HG03469 (cell line): ENCODE data around the gene PRELID3B.
"Not testable (repeated sequence)": the region's sequence is repeated elsewhere in the genome, so short reads cannot be mapped to it uniquely, and the experiment has no call there.

ENCODE experiments used
- ATAC-seq: cut with Tn5 transposase; IDR thresholded peaks from one replicate; pipeline ENCODE4 v1.9.1; 2021; ENCODE audit warnings: mild to moderate bottlenecking, moderate library complexity, moderate number of reproducible peaks; ENCODE audit not compliant: unreplicated experiment

The PRELID3B gene

DNA sequence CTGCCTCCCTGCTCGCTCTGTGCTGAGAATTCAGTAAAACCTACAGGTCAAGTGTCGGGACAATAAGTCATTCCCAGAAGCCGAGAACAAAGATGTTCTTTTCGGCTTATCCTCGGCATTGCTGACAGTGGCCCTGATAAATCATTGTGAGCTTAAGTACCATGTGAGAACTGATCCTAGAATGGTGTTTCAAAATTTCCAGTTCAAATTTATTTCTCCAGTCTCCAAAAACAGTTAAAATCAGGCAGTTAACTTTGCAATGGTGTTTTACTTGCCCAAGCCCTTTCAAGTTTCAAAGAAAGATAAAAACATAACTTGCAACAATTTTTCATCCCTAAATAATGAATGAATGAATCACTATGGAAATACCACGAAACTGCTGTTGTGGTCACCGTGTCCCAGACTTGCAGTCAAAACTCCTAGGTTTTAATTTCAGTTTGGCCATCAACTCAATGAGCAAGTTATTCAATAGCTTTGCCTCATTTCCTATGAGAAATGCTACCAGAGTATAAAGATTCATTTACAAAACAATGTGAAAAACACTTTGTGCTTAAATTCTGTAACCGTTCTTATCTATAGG is 14.8 kb downstream of the PRELID3B start:
- no peak for ATAC-seq

DNA sequence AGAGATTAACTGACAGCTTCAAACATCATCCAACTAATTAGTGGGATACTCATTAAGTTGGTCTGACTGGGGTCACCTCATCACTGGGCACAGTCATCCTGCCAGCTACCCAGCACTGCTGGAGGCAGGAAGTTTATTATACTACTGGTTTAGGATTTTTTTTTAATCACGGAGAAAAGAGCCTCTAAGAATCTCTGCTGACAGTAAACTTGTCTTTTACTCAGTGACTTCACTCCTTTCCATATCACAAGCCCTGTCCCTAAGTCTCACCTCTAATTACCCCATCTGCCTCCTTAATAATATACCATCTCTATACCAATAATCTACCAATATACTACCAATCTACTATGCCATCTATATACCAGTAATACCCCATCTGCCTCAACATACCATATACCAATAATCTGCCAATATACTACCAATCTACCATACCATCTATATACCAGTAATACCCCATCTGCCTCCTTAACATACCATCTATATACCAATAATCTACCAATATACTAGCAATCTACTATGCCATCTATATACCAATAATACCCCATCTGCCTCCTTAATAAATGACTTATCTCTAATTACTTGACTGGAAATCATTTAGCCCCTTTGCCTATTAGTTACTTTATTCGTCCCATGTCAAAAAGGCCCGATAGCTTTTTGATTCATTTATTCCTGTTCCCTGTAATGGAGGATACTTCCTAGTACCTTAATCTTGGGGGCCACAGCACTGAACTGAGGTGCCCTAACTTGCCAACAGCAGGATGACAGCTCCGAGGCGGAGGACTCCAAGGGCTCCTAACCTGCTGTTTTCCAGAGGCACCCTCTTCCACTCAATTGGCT is 15.5 kb downstream of the PRELID3B start:
- no peak for ATAC-seq

DNA sequence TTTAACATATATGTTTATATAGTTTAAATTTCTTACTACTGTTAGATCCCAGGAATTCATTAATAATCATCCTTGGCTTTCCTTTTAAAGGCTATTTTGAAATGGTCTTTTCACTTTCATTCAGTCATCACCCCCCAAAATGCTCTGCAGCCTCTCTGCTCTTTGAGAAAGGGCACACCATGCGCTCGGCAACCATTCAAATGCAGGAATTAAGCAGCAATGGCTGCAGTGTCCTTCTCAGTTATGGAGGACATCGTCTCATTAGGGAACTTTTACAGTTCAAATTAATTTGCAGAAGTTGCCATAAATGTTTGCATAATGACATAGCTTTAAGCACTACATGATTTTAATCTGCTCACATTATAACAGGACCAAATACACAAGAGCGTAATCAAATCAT is 17.1 kb downstream of the PRELID3B start:
- no peak for ATAC-seq

DNA sequence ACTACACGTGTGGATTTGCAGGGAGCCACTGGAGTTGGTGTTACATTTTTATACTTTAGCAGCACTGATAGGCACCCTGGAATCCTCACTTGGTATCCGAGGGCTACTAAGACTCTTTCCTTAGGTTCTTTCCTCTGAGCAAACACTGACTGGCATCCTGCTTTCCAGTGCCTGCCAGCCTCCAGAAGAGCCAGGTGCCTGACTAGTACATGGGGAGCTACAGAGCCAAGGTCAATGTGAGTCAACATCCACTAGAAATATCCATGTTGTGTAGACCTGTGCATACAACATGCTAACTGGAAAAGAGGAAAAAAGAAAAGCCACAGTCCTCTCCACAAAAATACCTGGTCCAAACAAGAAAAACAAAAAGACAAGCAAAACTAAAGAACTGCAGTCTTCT is 17.5 kb downstream of the PRELID3B start:
- no peak for ATAC-seq

DNA sequence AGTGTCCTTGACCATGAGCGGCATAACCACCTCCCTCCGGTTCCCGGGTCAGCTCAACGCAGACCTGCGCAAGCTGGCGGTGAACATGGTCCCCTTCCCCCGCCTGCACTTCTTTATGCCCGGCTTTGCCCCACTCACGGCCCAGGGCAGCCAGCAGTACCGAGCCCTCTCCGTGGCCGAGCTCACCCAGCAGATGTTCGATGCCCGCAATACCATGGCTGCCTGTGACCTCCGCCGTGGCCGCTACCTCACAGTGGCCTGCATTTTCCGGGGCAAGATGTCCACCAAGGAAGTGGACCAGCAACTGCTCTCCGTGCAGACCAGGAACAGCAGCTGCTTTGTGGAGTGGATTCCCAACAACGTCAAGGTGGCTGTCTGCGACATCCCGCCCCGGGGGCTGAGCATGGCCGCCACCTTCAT is 18.5 kb downstream of the PRELID3B start:
- no peak for ATAC-seq

DNA sequence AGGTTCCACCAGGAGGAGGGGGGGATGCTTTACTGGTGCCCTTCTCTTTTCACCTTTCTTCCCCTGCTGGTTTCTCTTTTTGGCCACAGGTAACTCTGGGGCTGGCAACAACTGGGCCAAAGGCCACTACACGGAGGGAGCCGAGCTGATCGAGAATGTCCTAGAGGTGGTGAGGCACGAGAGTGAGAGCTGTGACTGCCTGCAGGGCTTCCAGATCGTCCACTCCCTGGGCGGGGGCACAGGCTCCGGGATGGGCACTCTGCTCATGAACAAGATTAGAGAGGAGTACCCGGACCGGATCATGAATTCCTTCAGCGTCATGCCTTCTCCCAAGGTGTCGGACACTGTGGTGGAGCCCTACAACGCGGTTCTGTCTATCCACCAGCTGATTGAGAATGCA is 19.0 kb downstream of the PRELID3B start:
- ATAC-seq = no peak

DNA sequence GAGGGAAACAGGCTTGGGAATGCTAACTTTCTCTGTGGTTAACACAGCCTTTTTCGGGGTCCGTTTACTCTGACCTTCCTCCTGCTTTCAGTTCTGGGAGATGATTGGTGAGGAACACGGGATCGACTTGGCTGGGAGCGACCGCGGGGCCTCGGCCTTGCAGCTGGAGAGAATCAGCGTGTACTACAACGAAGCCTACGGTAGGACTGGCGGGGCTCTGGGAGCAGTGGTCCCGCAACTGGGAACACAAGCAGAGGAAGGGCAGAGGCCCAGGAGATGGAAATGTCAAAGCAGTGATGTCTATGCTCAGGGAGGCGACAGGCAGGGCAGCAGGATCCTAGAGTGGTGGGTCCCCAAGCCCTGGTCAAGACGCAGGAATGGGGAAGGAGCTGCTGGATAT is 19.8 kb downstream of the PRELID3B start:
- ATAC-seq = no peak

DNA sequence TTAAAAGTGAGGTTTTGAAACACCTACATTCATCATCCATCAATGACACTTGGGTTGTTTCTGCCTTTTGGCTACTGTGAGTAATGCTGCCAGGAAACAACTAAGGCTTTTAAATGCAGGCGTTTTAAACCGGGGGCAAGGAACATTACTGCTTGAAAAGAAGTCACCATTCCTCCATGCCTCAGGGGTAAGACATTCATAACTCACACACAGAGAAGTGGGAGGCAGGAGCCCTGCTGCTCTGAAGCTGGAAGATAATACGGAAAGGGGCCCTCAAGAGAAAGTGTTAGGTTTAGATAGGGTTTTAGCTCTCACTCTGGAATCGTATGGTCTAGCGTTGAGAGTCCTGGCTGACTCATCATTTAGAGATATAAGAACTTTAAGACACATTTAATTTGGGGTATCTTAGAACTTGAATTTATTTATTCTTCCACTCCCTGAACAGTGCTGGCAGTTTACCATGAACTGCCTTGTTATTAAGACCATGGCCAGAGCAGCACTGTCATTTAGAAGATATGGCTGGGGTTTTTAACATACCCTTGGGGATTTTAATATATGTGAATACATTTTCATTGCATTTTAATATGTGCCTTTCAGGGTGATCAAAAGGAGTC is 21.5 kb downstream of the PRELID3B start:
- no peak for ATAC-seq

DNA sequence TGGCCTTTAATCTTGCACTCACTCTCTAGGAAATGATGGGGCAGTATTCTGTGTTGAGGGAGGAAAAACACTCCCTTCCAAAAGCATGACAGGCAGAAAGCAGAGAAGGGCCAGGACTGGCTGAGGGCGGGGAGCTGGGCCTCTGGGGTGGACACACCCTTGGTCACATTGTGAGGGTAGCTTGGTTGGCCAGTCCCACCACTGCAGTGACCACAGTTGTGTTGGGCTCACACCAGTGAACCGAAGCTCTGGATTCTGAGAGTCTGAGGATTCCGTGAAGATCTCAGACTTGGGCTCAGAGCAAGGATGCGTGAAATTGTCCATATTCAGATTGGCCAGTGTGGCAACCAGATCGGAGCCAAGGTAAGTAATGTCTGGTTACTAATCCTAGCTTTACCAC is 23.4 kb downstream of the PRELID3B start, which contains the start of gene TUBB1:
TUBB1 (plus strand) TSS at position 213 of the 400 bp plus-strand sequence; CDS start at position 307, 94 bp downstream.
- ATAC-seq = no peak

DNA sequence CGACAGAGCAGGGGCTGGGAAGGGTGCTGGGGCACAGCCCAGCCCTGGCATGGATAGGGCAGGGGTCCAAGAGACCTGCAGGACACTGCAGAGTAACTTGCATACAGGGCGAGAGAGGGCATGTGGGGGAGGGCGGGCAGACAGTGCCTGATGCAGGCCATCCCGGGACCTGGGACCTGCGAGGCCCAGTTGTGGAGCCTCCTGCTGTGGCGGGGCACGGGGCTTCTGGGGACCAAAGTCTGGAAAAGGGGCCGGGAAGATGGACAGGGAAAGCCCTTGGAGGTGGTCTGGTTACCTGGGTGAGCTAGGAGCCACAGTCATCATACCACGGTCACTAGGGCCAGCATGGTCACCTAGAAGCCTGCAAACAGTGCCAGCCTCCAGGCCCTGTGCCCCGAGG is 23.8 kb downstream of the PRELID3B start:
- ATAC-seq = no peak

DNA sequence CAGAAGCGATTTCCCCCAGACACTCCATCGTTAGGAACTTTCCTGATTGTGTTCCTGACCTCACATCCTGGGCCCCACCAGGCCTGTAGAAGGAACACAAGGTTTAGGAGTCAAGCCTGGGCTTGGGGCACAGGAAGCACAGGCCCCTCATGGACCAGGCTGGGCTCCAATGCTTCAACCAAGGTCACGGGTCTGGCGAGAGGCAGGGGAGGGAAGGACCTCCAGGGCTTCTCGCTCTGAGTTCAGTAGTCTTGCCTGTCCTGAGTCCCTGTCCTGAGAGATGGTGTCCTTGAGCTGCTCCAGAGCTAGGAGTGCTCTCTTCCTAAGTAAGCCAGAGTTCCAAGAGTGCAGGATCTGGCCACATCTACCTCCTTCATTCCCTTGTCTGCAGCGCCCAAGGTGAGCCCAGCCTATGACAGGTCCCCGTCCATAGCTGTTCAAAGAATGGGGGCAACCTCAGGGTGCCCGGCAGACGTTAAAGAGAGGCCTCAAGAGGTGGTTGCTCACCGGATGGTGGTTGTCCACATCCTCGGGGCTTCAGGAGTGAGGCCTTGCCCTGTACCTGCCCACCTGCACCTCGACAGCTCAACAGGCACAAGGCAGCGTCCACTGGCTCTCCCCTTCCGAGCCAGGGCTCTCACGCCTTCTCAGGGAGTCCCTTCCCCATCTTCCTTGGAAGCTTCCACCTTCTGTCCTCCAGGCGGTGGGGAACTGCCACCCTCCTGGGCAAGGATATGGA is 24.9 kb downstream of the PRELID3B start:
- no peak for ATAC-seq

DNA sequence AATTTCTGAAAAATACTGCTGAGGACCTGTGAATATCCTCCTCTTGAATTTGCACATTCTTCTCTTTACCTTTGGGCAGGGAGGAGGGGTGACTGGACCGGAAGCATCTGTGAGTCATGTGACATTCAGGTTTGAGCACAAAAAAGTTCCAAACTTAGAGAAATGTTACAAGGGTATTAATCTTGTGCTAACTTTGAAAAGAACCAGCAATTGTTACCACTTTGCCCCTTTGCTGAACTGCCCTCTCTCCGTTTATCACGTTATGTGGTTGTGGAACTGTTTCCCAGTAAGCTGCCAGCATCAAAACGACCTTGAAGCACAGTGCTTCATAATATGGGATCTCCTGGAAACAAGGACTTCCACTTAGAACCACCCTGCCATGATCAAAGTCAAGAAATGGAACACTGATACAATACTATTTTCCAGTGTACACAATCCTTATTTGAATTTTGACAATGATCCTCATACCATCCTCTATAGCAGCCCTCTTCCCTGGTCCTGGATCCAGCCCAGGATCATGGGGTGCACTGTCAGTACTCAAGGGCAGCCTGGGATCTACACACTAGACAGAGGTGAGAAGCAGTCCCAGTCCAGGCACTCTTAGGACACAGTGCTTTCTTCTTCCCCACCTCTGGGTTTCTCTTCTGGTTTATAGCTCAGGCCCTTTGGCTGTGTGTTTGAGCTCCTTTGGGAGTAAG is 25.6 kb downstream of the PRELID3B start:
- no peak for ATAC-seq

DNA sequence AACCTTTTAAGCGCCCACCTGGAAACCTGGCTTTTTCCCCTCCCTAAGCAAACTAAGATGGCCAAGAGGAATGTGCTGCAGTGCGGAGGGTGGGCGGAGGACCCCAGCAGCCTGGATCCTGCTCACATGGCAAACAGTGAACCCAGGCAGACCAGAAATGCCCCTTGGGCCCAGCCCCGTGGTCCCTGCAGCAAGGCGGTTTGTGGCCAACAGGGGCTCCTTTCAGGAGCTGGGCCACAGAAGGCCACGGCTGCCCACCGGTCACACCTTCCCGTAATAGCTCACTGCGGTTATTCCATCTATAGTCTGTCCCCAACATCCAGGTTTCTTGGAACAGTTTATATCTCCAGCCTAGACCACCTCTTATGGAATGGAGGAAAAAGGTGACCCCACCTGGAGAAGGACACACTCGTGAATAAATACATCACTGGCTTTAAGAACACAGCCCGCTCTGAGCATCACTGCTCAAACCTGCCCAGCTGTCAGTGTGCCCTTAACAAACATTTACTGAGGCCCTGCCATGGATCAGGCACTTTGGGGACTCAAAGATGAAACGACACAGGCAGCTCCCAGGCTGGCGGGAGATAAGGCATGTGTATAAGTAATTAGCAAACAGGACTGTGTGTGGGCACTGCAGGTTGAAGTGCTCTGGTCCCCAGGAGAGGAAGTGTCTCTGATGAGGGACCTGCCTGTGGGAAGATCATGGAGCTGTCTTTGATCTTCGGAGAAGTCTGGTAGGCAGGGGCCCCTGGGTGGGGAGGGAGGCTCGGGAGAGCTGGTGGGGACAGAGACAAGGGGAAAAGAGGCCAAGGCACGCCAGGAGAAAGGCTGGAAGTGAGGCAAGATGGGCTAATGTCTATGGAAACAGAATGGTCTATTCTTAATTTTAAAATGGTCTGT is 26.5 kb downstream of the PRELID3B start:
- ATAC-seq = no peak

DNA sequence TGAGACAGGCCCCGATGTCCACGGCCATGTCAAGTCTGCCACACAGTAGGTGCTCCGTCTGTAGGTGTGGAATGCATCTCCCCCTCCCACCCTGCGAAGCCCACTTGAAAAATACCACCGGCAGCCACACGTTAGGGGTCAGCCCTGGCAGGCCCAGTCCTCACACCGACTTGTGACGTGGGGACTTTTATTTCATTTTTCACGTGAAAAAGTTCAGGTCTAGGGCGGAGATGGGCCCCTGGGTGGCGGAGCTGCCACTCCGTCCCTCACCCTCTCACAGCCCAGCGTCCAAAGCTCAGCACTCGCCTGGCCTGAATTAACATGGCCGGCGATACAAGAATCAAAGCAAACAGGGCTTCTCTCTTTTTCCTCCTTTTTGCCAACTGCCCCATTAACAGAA is 27.2 kb downstream of the PRELID3B start:
- no peak for ATAC-seq

DNA sequence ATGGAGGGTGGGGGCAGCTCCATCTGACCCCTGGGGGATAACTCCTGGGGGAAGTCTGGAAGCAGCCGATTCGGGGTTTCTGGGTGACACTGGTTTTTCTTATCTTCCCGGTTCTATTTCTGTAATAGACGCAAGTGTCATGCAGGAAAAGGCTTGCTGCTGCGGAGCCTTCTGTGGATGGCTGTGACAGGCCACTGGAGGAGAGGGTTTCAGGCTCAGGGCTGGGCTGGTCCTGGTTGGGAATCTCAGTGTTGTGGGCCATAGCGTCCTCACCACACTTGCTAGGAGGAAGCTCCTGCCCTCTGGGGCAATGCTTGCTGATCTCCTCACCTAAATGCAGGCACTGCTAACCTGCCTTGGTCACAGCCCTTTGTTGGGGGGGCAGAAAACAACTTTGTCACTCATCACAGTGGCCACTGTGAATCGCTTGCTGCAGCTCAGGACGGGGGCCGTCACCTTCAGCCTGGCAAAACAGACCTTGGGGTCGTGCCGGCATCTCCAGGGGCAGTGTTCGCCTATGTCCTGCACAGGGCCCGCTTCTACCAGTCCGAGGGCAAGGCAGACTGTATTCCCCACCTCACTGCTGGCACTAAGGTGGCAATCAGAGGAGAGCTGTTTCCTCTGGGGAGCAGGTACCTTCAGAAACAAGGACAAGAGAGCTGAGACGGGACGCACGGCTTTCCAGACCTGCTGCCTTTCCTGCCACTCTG is 27.8 kb downstream of the PRELID3B start:
- ATAC-seq = no peak

DNA sequence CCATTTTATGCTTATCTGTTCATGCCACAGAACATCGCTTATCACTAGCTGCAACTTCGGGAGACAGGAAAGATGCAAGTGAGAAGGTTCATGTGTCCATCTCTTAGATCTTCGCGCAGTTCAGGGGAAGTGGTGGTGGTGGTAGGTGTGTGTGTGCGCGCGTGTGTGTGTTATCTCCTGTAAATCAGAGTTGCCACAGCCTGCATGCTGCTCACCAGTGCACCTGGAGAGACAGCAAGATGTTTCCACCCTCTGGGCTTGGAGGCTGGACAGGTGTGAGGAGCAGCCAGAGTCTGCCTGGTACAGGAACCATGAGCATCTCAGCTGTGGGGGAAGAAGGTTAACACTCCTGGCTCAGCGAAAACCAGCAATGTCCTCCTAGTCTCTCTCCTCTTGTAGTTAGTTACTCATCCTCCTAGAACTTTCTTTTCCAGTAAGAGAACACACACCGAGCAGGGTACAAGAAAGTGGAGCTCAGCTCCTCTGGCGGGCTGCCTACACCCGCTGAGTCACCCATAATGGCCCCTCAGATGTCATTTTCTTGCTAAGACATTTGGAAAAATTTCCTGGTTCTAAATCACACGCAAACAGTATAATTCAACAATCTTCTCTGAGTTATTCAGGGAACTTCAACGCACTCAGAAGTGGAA is 28.5 kb downstream of the PRELID3B start:
- ATAC-seq = no peak

DNA sequence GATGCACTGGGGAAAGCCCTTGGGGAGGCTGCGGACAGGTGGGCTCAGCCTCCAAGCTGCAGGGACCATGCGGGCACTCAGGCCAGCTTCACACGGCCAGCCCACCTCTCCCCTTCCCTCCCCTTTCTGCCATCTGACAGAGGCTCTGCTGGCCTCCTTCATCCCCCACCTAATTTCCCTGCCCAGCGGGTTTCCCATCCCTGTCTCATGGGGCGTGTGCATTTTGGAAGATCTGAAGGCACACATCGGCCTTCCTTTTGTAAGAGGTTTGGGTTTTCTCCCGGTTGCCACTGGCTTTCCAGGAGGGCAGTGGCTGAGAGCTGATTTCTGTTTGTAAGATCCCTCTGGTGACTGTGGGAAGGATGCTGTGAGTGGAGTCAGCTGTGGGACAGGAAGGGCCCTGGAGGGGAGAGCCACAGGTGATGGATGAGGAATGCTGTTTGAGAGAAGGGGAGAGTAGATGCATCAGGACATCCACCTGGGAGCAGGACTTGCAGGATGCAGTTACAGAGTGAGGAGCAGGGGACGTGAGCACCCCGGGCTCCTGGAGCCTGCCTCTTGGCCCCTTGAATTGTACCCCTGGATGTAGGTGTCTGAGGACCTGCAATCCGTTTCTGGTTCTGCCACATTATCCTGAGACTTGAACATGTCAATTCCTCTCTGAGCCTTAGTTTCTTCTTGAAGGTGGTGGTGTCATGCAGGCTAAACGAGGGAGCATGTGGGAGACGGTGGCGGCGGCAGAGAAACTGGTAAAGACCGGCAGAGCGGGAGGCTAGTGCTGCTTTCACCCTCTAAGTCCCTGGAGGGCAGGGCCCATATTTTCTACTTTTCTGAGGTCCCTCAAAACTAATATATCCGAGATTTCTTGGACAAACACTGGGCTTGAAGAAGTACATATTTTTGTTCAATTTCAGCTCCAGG is 29.3 kb downstream of the PRELID3B start:
- ATAC-seq = no peak

DNA sequence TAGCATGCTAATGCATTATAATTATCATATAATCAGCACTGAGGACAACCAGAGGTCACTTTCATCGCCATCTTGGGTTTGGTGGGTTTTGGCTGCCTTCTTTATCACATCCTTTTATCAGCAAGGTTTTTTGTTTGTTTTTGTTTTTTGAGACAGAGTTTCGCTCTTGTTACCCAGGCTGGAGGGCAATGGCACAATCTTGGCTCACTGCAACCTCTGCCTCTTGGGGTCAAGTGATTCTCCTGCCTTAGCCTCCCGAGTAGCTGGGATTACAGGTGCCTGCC is 30.8 kb downstream of the PRELID3B start:
- not testable (repeated sequence) for ATAC-seq
